DOHH2 (cell line): ENCODE data around the gene BICDL1.

ENCODE experiments used
- CTCF ChIP-seq: fragments of 200-600 bp; sonication (generic); IDR thresholded peaks from one replicate; pipeline ENCODE4 v1.5.1; 2014; ENCODE audit warnings: antibody characterized with exemption, mild to moderate bottlenecking, low read depth, low read length; ENCODE audit not compliant: poor library complexity, severe bottlenecking
- EZH2phosphoT487 ChIP-seq: fragments of 200-600 bp; sonication (generic); IDR thresholded peaks from 2 replicates; pipeline ENCODE4 v1.6.1; 2017; ENCODE audit warnings: borderline replicate concordance, mild to moderate bottlenecking, antibody characterized with exemption, low read length, moderate library complexity, mixed read lengths

- peak; percentile 38 for TF ChIP-seq CTCF
- no peak for TF ChIP-seq EZH2phosphoT487
These were observed at the start of gene BICDL1 for GRCh38 chr12:119988472-119989360.
